HEK293 (cell line): ENCODE results near the gene LMO2.

Experiments used
- ELK4 ChIP-seq: IDR thresholded peaks from 2 replicates; pipeline ENCODE4 v1.6.1; 2011; ENCODE audit warnings: mild to moderate bottlenecking, low read depth, low read length, borderline replicate concordance
- GLIS2 ChIP-seq: fragments of 450-650 bp; formaldehyde crosslinking; IDR thresholded peaks from 2 replicates; pipeline ENCODE4 v1.5.1; 2016; ENCODE audit warnings: missing biosample characterization, missing genetic modification characterization
- OSR2 ChIP-seq: fragments of 450-650 bp; formaldehyde crosslinking; IDR thresholded peaks from 2 replicates; pipeline ENCODE4 v1.5.1; 2016; ENCODE audit warnings: missing biosample characterization, missing genetic modification characterization
- PATZ1 ChIP-seq: fragments of 450-650 bp; formaldehyde crosslinking; IDR thresholded peaks from 2 replicates; pipeline ENCODE4 v1.5.1; 2016; ENCODE audit warnings: missing biosample characterization, missing genetic modification characterization
- SP7 ChIP-seq: fragments of 450-650 bp; formaldehyde crosslinking; IDR thresholded peaks from 2 replicates; pipeline ENCODE4 v1.5.1; 2016; ENCODE audit warnings: missing biosample characterization, missing genetic modification characterization
- TRIM28 ChIP-seq: IDR thresholded peaks from 2 replicates; pipeline ENCODE4 v1.6.1; 2011; ENCODE audit warnings: low read length, control low read depth, borderline replicate concordance
- YY2 ChIP-seq: fragments of 450-650 bp; formaldehyde crosslinking; IDR thresholded peaks from 2 replicates; pipeline ENCODE4 v1.5.1; 2016; ENCODE audit warnings: missing biosample characterization, missing genetic modification characterization
- ZBTB17 ChIP-seq: fragments of 450-650 bp; formaldehyde crosslinking; IDR thresholded peaks from 2 replicates; pipeline ENCODE4 v1.5.1; 2016; ENCODE audit warnings: missing biosample characterization, missing genetic modification characterization
- ZBTB44 ChIP-seq: fragments of 450-650 bp; IDR thresholded peaks from 2 replicates; pipeline ENCODE4 v1.5.1; 2018; ENCODE audit warnings: missing biosample characterization, mild to moderate bottlenecking, missing genetic modification characterization
- ZBTB8A ChIP-seq: fragments of 450-650 bp; formaldehyde crosslinking; IDR thresholded peaks from 2 replicates; pipeline ENCODE4 v1.5.1; 2016; ENCODE audit warnings: missing biosample characterization, missing genetic modification characterization
- ZEB2 ChIP-seq: fragments of 450-650 bp; formaldehyde crosslinking; IDR thresholded peaks from 2 replicates; pipeline ENCODE4 v1.5.1; 2016; ENCODE audit warnings: missing biosample characterization, missing genetic modification characterization
- ZFHX2 ChIP-seq: fragments of 450-650 bp; formaldehyde crosslinking; conservative IDR thresholded peaks from 2 replicates; pipeline ENCODE4 v1.5.1; 2016; ENCODE audit warnings: missing biosample characterization, missing genetic modification characterization
- ZFP37 ChIP-seq: fragments of 450-650 bp; formaldehyde crosslinking; IDR thresholded peaks from 2 replicates; pipeline ENCODE4 v1.5.1; 2016; ENCODE audit warnings: missing biosample characterization, missing genetic modification characterization
- ZFP69B ChIP-seq: fragments of 450-650 bp; formaldehyde crosslinking; IDR thresholded peaks from 2 replicates; pipeline ENCODE4 v1.5.1; 2016; ENCODE audit warnings: missing biosample characterization, missing genetic modification characterization
- ZIC2 ChIP-seq: fragments of 450-650 bp; formaldehyde crosslinking; IDR thresholded peaks from 2 replicates; pipeline ENCODE4 v1.5.1; 2016; ENCODE audit warnings: missing biosample characterization, missing genetic modification characterization
- ZNF132 ChIP-seq: fragments of 450-650 bp; formaldehyde crosslinking; IDR thresholded peaks from 2 replicates; pipeline ENCODE4 v1.5.1; 2017; ENCODE audit warnings: missing biosample characterization, missing genetic modification characterization, borderline replicate concordance
- ZNF138 ChIP-seq: fragments of 450-650 bp; formaldehyde crosslinking; IDR thresholded peaks from 2 replicates; pipeline ENCODE4 v1.5.1; 2016; ENCODE audit warnings: missing biosample characterization, missing genetic modification characterization, borderline replicate concordance
- ZNF184 ChIP-seq: fragments of 450-650 bp; IDR thresholded peaks from 2 replicates; pipeline ENCODE4 v1.5.1; 2018; ENCODE audit warnings: missing biosample characterization, mild to moderate bottlenecking, missing genetic modification characterization
- ZNF248 ChIP-seq: fragments of 450-650 bp; formaldehyde crosslinking; IDR thresholded peaks from 2 replicates; pipeline ENCODE4 v1.5.1; 2017; ENCODE audit warnings: missing biosample characterization, missing genetic modification characterization
- ZNF335 ChIP-seq: fragments of 450-650 bp; formaldehyde crosslinking; conservative IDR thresholded peaks from 2 replicates; pipeline ENCODE4 v1.5.1; 2016; ENCODE audit warnings: missing biosample characterization, missing genetic modification characterization
- ZNF394 ChIP-seq: fragments of 450-650 bp; formaldehyde crosslinking; IDR thresholded peaks from 2 replicates; pipeline ENCODE4 v1.5.1; 2016; ENCODE audit warnings: missing biosample characterization, missing genetic modification characterization, mild to moderate bottlenecking, moderate library complexity, borderline replicate concordance
- ZNF426 ChIP-seq: fragments of 450-650 bp; formaldehyde crosslinking; IDR thresholded peaks from 2 replicates; pipeline ENCODE4 v1.5.1; 2017; ENCODE audit warnings: missing biosample characterization, missing genetic modification characterization, mild to moderate bottlenecking, inconsistent platforms, moderate library complexity
- ZNF48 ChIP-seq: fragments of 450-650 bp; formaldehyde crosslinking; IDR thresholded peaks from 2 replicates; pipeline ENCODE4 v1.5.1; 2016; ENCODE audit warnings: missing biosample characterization, missing genetic modification characterization
- ZNF555 ChIP-seq: fragments of 450-650 bp; formaldehyde crosslinking; conservative IDR thresholded peaks from 2 replicates; pipeline ENCODE4 v1.5.1; 2017; ENCODE audit warnings: missing biosample characterization, mild to moderate bottlenecking, missing genetic modification characterization, inconsistent platforms
- ZNF585B ChIP-seq: fragments of 450-650 bp; formaldehyde crosslinking; IDR thresholded peaks from 2 replicates; pipeline ENCODE4 v1.5.1; 2016; ENCODE audit warnings: missing biosample characterization, missing genetic modification characterization
- ZNF629 ChIP-seq: fragments of 450-650 bp; formaldehyde crosslinking; IDR thresholded peaks from 2 replicates; pipeline ENCODE4 v1.5.1; 2017; ENCODE audit warnings: missing biosample characterization, missing genetic modification characterization
- ZNF692 ChIP-seq: fragments of 450-650 bp; formaldehyde crosslinking; IDR thresholded peaks from 2 replicates; pipeline ENCODE4 v1.5.1; 2016; ENCODE audit warnings: missing biosample characterization, missing genetic modification characterization
- ZNF776 ChIP-seq: fragments of 450-650 bp; formaldehyde crosslinking; IDR thresholded peaks from 2 replicates; pipeline ENCODE4 v1.5.0; 2017; ENCODE audit warnings: missing biosample characterization, missing genetic modification characterization, borderline replicate concordance
- ZNF791 ChIP-seq: fragments of 450-650 bp; formaldehyde crosslinking; IDR thresholded peaks from 2 replicates; pipeline ENCODE4 v1.5.1; 2016; ENCODE audit warnings: missing biosample characterization, missing genetic modification characterization
- ZSCAN5A ChIP-seq: fragments of 450-650 bp; formaldehyde crosslinking; IDR thresholded peaks from 2 replicates; pipeline ENCODE4 v1.5.1; 2016; ENCODE audit warnings: missing biosample characterization, missing genetic modification characterization

The LMO2 gene

GRCh38 chr11:33912405-33913361 is 20.8 kb upstream of the LMO2 start (continued):
- TF ChIP-seq PATZ1 (no peak), OSR2 (tag by site-specific recombination) (peak; percentile 33; the same call in 1 of the 2 replicates), ZIC2 (tag by site-specific recombination) (no peak), ZFHX2 (tag by site-specific recombination) (no peak), ZNF184 (peak; percentile 42; the same call in 1 of the 2 replicates), ZNF776 (tag by site-specific recombination) (no peak), TRIM28 (peak; percentile 41; the same call in 1 of the 2 replicates), ZBTB8A (no peak), ZNF138 (tag by site-specific recombination) (no peak), ZNF335 (peak; percentile 37; the same call in 1 of the 2 replicates), ELK4 (no peak), ZNF692 (tag by site-specific recombination) (0 out of 2 replicates have a peak, but pooled peaks have one; percentile 28), ZEB2 (tag by site-specific recombination) (peak; percentile 52; the same call in 1 of the 2 replicates), YY2 (tag by site-specific recombination) (no peak), SP7 (tag by site-specific recombination) (peak; percentile 54; the same call in 1 of the 2 replicates), ZFP37 (tag by site-specific recombination) (no peak), ZNF48 (tag by site-specific recombination) (no peak), ZNF394 (tag by site-specific recombination) (no peak; the same call in 1 of the 2 replicates), ZNF248 (tag by site-specific recombination) (no peak), GLIS2 (tag by site-specific recombination) (no peak), ZBTB44 (tag by site-specific recombination) (no peak), ZNF585B (no peak), ZNF132 (tag by site-specific recombination) (no peak), ZNF426 (tag by site-specific recombination) (no peak), ZFP69B (tag by site-specific recombination) (0 out of 2 replicates have a peak, but pooled peaks have one; percentile 36), ZNF629 (tag by site-specific recombination) (0 out of 2 replicates have a peak, but pooled peaks have one; percentile 40), ZBTB17 (tag by site-specific recombination) (peak; percentile 67), ZNF791 (tag by site-specific recombination) (no peak), ZNF555 (no peak), ZSCAN5A (tag by site-specific recombination) (no peak)
